GM21381 (cell line): ENCODE measurements around the gene CFAP65.

ENCODE experiments used
- ATAC-seq: cut with Tn5 transposase; IDR thresholded peaks from one replicate; pipeline ENCODE4 v1.9.1; 2021; ENCODE audit warnings: mild to moderate bottlenecking, moderate library complexity; ENCODE audit not compliant: unreplicated experiment

The CFAP65 gene

DNA sequence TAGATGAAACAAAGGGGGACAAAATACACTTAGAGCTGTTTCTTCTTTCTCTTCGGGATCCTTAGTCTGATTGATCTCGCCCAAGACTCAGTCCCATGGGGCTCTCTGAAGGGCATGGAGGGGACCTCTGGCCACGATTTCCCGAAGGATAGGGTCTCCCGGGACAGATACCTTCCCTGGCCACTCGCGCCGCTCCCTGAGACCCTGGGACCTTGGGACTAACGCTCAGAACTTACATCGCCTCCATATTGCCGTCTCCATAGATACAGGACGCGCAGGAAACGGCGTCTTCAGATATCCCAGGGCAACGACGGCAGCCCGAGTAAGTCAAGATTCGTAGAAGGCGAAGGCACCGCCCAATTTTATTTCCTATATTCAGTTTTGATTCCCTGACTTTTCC lies at the start of gene CFAP65:
Gene CFAP65, minus strand, starts transcription at position 265 of the 400 bp plus-strand sequence. CDS start 2,468 bp downstream, outside the sequence.
- no peak for ATAC-seq

DNA sequence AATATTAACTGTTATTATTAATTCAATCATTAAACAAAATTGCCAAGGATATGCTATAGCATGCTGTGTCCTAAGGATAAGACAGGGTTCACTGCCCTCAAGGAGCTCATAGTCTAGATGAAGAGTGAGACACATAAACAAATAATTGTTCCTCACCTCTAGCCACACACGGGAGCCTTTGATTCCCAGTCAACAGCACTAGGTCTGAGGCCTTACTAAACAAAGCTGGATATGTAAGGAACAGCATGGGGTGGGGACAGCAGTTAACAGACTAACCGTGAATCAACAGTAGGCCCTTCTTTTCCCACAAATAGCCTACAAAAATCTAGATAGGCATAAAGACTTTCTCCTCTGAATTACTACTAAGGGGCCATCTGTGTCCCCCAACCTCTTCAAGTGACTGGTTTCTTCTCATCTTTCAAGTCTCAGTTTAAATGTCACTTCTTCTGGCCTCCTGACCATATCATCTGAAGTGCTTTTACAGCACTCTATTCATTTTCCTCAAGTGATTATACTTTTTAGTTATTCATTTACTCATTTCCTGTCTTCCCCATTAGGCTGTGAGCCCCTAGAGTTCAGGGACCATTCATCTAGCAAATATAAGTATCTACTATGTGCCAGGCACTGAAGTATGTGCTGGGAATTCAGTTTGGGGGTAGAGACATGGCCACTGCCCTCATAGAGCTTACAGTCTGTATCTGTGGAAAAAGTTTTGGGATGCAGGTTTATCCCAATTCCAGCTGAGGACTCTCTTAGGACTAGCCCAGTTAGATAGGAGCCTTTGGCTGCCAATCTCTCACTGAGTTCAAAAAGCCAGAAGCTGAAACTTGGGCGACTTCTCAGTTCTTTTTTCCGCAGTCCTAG lies 49.4 kb upstream of the CFAP65 start:
- no peak for ATAC-seq

GRCh38 chr2:219089330-219089729 lies 48.0 kb upstream of the CFAP65 start:
- ATAC-seq, result no peak

DNA sequence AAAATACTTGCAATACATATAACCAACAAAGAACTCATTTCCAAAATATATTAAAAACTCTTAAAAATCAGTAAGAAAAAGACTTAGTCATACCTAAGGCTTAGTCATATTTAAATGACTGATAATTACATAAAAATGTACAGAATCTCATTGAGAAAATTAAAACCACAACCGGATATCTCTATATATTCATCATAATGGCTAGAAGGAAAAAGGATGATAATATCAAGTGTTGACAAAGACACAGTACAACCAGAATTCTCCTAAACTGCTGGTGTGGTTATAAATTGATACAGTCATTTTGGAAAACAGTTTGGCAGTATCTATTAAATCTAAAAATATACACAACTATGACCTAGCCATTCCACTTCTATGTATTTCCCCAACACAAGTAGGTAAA lies 46.5 kb upstream of the CFAP65 start:
- ATAC-seq, result no peak

GRCh38 chr2:219087361-219087760 lies 46.0 kb upstream of the CFAP65 start:
- no peak for ATAC-seq

DNA sequence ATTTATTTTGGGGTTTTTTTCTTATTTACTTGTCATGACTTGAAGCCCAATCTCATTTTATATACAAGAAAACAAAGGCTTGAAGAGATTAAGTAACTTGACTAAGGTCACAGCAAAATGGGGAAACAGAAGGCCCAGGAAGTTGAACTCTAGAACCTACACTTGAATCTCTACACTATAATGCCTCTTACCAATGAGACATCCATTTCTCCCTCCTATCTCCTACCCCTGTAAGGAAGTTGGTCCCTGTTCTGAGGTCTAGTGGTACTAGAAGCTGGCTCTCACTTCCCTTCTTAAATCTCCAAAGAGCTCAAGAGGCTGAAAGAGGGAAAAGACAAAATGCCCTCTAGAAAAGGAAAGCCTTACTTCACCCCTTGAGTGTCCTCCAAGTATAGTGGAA lies 44.9 kb upstream of the CFAP65 start:
- ATAC-seq, result no peak

GRCh38 chr2:219084791-219085190 lies 43.5 kb upstream of the CFAP65 start:
- no peak for ATAC-seq

DNA sequence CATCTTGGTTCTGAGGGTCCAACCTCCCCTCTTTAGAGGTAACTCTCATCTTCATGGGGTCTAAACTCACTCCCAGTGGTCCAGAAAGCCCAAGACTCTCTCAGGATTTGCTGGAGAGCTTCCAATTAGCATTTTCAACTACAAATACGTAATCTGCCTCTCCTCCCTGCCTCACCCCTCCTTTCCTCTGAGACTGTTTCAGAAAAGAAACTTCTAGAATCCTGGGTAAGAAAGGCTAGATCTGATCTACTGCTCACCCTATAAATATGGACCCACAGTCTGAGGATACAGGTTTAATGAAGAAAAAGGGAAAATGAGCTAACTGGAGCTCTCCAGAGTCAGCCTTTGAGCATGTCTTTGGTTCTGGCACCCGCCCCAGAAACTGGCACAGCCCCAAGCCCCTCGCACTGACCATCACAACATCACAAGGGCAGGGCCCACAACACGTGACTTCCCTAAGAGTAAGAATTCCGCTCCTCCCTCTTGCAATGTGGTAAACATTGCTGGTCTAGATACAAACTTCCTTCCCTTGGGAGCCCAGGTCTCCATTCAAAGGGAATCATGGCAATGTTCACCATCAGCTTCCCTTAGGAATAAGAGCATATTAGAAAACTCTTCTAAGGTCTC lies 41.1 kb upstream of the CFAP65 start:
- ATAC-seq, result no peak

- ATAC-seq, result no peak
These were observed 40.5 kb upstream of the CFAP65 start for GRCh38 chr2:219081701-219082331.

- ATAC-seq, result no peak
These were observed 39.8 kb upstream of the CFAP65 start for GRCh38 chr2:219081096-219081495.

DNA sequence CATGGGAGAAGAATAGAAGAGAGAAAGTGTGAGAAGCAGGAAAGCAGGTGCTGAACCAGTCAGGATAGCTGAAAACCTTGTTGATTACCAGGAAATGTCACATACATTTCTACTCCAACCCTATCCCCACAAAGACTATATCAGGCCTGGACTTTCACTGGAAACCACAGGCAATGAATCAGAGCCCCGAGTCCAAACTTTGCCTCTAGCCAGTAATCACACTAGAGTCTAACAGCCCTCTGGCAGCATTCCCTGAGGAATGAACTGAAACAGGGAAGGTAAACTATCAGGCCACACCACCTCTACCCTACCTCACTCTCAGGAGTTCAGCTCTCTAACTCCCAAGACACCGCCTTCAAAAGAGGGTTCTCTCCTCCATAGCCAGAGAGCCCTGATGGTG lies 38.1 kb upstream of the CFAP65 start:
- no peak for ATAC-seq

- no peak for ATAC-seq
These were observed 37.6 kb upstream of the CFAP65 start for GRCh38 chr2:219078951-219079350.

GRCh38 chr2:219078126-219078525 lies 36.8 kb upstream of the CFAP65 start:
- no peak for ATAC-seq

- ATAC-seq, result no peak
These were observed 34.9 kb upstream of the CFAP65 start for GRCh38 chr2:219076253-219076652.

- ATAC-seq, result no peak
These were observed 32.3 kb upstream of the CFAP65 start for GRCh38 chr2:219073413-219074129.

DNA sequence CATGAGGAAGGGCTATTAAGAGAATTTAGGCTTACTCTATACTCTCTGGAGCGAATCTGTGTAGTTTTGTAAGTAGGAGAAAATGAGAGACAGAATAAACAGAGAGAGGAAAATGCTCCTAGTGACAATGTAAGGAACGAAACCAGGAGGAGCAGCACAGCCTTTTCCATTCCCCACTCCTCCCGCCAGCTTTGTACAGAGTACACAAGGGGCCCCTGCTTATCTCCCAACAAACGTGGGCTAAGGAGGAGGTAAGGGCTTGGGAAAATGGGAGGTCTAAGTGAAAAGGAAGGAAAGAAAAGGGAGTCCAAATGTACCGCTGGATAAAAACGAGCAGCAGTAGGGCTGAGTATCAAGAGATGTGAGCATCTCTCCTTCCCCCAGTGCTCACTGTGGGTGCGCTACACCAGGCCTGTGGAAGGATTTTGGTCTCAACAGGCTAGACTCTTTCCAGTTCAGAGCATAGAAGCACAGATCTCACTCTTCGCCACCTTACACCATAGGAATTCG lies 31.5 kb upstream of the CFAP65 start:
- ATAC-seq, result no peak

DNA sequence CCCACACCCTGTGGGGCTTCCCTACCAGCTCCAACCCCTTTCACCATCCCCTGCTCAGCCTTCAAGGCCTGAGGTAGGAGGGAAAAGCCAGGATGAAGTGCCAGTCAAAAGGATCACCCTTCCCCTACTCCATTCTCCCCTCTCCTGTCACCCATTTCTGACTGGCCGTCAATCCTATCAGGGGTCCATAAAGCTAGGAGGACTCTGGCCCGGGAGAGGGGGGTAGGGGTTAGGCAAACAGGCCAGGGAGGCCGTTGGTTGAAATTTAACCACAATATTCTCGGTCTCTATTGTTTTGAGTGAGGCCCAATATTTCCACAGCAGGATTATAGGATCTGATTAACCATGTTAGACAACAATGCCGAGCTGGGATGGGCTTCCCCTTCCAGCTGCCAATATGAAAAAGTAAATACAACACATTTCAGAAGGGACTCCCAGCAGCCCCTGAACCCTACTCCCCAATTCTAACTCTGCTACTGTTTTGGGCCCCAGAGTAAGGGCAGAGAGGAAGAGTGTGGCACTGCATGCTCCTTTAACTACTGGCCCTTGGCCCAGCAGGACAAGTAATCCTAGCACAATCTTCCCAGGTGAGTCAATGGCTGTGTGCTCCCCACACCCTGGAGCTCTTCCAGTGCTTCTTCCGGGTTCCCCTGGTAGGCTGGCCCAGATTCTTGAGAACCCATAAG lies 30.0 kb upstream of the CFAP65 start:
- ATAC-seq, result no peak

GRCh38 chr2:219065484-219065883 lies 24.2 kb upstream of the CFAP65 start:
- no peak for ATAC-seq

- no peak for ATAC-seq
These were observed 20.8 kb upstream of the CFAP65 start for GRCh38 chr2:219062081-219062480.
